ENCODE measurements around the gene LIX1L.
A peak's percentile ranks its signal among the peaks of the same experiment; 100 is the strongest.

LIX1L gene

GRCh38 chr1:145957443-145958319, at the start of gene LIX1L:
Gene LIX1L (minus strand): TSS chr1:145958017. CDS start chr1:145957927, 90 bp downstream.
- TF ChIP-seq GATA3 (IDR thresholded peaks at IDR 0.05; ENCODE audit: low read depth, low read length) (no peak), GATA2 (IDR thresholded peaks at IDR 0.05; ENCODE audit: low read depth, low read length) (no peak)

- no peak for TF ChIP-seq GATA3 (IDR thresholded peaks at IDR 0.05; ENCODE audit: low read depth, low read length)
- TF ChIP-seq GATA2 (IDR thresholded peaks at IDR 0.05; ENCODE audit: low read depth, low read length) = no peak
Measured at GRCh38 chr1:146001709-146002108, 43.9 kb upstream of the LIX1L start.

- TF ChIP-seq GATA3 (IDR thresholded peaks at IDR 0.05; ENCODE audit: low read depth, low read length) (no peak), GATA2 (IDR thresholded peaks at IDR 0.05; ENCODE audit: low read depth, low read length) (no peak)
Measured at GRCh38 chr1:145999321-146000024, 41.7 kb upstream of the LIX1L start.

DNA sequence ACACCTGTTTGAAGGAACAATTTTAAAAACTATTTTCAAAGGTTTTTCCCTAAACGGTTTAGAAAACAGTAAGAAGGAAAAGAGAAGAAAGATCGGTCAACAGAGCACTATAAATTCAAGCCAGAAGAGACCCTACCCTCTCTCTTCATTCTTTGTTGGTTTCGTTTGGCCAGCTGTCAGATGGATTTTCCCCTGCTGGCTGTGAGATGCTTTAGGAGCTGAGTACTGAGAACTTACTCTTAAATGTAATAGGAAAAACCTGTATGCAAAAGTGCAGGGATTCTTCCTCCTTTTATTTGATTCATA, 39.9 kb upstream of the LIX1L start:
- TF ChIP-seq GATA3 (IDR thresholded peaks at IDR 0.05; ENCODE audit: low read depth, low read length) (no peak), GATA2 (IDR thresholded peaks at IDR 0.05; ENCODE audit: low read depth, low read length) (no peak)

GRCh38 chr1:145997016-145997717, 39.4 kb upstream of the LIX1L start:
- TF ChIP-seq GATA3 (IDR thresholded peaks at IDR 0.05; ENCODE audit: low read depth, low read length) = 0 out of 2 replicates have a peak, but pooled peaks have one; percentile 44
- TF ChIP-seq GATA2 (IDR thresholded peaks at IDR 0.05; ENCODE audit: low read depth, low read length) = peak; percentile 70; the same call in 1 of the 2 replicates

GRCh38 chr1:145996433-145997015, 38.7 kb upstream of the LIX1L start, which contains the start of gene TXNIP:
Gene TXNIP (minus strand): TSS chr1:145996579. CDS start chr1:145996266, 313 bp downstream.
- TF ChIP-seq GATA2 (IDR thresholded peaks at IDR 0.05; ENCODE audit: low read depth, low read length) (peak; percentile 24; the same call in 1 of the 2 replicates), GATA3 (IDR thresholded peaks at IDR 0.05; ENCODE audit: low read depth, low read length) (no peak)

GRCh38 chr1:145995964-145996432, 38.2 kb upstream of the LIX1L start:
- TF ChIP-seq GATA2 (IDR thresholded peaks at IDR 0.05; ENCODE audit: low read depth, low read length) = no peak
- TF ChIP-seq GATA3 (IDR thresholded peaks at IDR 0.05; ENCODE audit: low read depth, low read length) = no peak

DNA sequence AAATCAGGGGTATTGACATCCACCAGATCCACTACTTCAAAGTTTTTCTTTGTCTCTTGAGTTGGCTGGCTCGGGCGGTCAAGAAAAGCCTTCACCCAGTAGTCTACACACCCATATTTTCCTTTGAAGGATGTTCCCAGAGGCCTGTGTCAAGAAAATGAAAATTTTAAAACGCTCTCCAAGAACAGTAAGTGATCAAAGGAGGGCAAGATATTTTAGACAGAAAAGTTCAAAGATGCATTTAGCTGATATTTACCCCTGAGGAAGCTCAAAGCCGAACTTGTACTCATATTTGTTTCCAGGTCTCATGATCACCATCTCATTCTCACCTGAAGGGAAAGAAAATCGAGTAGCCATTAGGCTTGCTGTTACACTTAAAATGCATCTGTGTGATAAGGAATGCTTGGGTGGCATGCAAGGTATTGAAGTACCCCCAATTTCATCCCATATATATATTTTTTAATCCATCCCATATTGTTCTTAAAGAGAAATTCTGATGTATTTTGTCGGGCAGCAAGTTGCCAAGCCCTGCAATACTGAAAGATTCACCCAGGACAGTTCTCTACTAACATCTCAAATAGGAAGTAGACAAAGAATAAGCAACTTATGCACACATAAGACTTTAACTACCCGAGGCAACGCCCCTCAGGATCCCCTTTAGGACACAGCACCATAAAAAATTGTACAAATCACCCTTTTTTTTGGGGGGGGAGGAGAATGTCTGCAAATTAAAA, 37.5 kb upstream of the LIX1L start:
- TF ChIP-seq GATA3 (IDR thresholded peaks at IDR 0.05; ENCODE audit: low read depth, low read length) = no peak
- no peak for TF ChIP-seq GATA2 (IDR thresholded peaks at IDR 0.05; ENCODE audit: low read depth, low read length)

DNA sequence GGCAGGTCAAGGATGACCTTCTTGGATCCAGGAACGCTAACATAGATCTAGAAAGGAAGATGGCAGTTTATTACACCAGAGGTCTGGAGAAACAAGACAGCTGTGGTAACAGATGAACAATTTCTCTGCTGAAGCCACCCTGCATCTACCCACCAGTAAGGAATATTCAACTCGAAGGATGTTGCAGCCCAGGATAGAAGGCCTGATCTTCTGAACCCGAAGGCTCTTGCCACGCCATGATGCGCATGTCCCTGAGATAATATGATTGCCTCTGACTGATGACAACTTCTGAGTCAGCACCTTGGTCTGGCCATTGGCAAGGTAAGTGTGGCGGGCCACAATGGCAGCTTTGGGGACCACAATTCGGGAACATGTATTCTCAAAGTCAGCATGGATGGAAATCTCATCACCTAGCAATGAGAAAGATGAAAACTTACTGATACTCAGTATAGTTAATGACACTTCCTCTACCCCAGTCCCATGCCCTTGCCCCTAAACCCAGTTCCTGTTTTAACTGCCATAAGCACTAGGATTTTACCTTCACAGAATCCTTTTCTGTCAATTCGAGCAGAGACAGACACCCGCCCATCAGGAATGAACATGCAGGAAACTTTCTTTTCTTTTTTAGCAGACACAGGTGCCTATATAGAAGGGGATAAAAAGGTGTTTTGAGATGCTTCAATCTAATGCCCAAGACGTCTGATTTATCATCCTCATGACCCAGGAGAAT, 36.7 kb upstream of the LIX1L start:
- no peak for TF ChIP-seq GATA2 (IDR thresholded peaks at IDR 0.05; ENCODE audit: low read depth, low read length)
- TF ChIP-seq GATA3 (IDR thresholded peaks at IDR 0.05; ENCODE audit: low read depth, low read length) = no peak

- no peak for TF ChIP-seq GATA2 (IDR thresholded peaks at IDR 0.05; ENCODE audit: low read depth, low read length)
- no peak for TF ChIP-seq GATA3 (IDR thresholded peaks at IDR 0.05; ENCODE audit: low read depth, low read length)
Measured at GRCh38 chr1:145993618-145994390, 36.0 kb upstream of the LIX1L start.

- TF ChIP-seq GATA2 (IDR thresholded peaks at IDR 0.05; ENCODE audit: low read depth, low read length) = no peak
- TF ChIP-seq GATA3 (IDR thresholded peaks at IDR 0.05; ENCODE audit: low read depth, low read length) = no peak
Measured at GRCh38 chr1:145992958-145993617, 35.3 kb upstream of the LIX1L start.
